HG03064 (cell line): ENCODE data around the gene TGFBR3.

Experiments
- ATAC-seq: cut with Tn5 transposase; IDR thresholded peaks from one replicate; pipeline ENCODE4 v1.9.1; 2021; ENCODE audit warnings: low read depth; ENCODE audit not compliant: unreplicated experiment

The TGFBR3 gene

DNA sequence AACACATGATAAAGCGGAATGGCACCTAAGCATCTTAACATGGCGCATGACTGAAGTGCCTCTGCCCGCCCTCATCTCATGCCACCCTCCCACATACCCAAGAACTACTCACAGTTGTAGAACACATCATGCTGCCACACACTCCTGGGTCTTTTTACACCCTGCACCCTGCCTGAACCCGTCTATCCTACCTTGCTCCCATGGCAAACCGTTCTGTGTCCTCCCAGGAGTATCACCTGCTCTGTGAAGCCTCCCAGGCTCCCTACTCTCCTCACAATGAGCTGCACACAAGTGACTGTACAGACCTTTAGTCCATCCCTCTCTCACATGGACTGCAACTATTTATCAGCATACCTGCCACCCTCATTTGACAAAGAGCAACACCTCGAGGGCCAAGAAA is 144.0 kb downstream of the TGFBR3 start:
- no peak for ATAC-seq

DNA sequence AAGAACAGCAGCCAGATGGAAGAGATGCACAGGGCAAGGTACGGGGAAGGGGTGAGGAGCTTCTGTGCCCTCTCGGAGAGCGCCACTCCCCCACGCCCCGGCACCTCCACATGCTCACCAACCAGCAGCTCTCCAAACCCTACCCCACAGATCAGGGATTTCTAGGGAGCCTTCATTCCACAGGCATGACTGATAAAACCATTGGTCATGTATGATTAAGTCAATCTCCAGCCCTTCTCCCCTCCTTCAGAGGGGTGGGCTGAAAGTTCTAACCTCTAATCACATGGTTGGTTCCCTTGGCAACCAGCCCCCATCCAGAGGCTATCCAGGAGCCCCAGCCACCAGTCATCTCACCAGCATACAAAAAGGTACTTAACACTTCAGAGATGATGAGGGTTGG is 144.7 kb downstream of the TGFBR3 start:
- no peak for ATAC-seq

GRCh38 chr1:91737650-91738049 is 148.3 kb downstream of the TGFBR3 start:
- no peak for ATAC-seq

DNA sequence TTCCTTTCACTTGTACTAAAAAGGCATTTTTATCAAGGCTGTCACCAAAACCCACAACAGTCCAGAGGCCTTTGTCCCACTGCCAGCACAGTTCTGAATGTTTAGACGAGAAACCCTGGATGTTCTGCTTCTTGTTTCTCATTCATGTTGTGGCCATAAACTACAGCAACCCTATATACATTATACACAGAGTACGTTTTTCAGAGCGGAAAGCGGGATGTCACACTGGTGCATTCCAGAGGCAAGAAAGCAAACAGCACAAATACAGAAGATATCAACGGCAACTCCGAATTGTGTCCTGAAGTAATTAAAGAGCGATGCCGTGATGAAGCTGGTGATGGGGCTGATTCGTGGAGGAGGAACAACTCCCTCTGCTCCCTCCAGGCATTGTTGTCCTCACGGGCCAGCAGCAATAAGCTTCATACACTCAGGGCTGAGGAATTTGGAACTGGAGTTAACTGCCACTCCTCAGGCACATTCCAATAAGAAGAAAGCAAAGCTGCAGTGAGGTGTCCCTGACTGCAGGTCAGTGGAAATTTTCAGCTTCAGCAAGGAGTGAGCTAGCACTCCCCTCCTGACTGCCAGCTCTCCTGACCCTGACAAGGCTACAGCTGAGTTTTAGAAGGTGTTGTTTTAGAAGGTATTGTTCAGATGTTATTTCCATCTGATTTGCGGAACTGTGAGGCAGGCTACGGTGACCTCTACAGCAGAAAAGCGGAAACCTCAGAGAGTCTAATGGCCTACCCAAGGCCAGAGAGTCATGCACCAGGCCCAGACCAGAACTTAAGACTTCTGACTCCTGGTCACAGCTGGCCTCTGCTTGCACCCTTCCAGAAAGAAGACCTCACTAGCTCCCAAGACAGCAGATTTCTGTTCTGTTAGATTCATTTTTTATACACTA is 149.0 kb downstream of the TGFBR3 start:
- no peak for ATAC-seq

- no peak for ATAC-seq
These were observed 149.7 kb downstream of the TGFBR3 start for GRCh38 chr1:91736146-91736714.

DNA sequence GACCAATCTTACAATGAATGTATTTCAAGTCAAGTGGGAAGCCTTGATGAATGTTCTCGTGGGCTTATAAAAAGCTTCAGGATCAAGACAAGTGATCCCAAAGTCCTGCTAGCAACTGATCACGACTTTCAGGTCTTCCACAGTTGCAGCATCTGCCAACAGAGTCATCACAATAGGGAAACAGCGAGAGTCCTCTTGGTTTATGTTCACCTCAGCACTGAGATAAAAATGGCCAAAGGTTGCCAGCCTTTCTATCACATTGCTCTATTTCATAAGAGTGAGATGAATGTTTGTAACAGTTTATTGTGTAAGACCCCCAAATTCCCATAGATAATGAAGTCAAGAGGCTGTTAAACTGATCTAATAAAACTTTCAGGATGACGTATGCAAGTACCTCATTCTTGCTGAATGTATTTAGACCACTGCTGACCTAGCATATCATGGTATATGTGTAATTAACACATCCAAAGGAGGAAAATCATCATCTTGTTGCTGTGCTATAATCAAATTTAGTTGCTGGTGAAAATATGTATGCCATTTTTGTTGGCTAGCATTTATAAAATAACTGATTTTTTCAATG is 150.6 kb downstream of the TGFBR3 start:
- no peak for ATAC-seq

- ATAC-seq = no peak
These were observed 151.2 kb downstream of the TGFBR3 start for GRCh38 chr1:91734761-91735160.

- no peak for ATAC-seq
These were observed 152.7 kb downstream of the TGFBR3 start for GRCh38 chr1:91733108-91733710.

DNA sequence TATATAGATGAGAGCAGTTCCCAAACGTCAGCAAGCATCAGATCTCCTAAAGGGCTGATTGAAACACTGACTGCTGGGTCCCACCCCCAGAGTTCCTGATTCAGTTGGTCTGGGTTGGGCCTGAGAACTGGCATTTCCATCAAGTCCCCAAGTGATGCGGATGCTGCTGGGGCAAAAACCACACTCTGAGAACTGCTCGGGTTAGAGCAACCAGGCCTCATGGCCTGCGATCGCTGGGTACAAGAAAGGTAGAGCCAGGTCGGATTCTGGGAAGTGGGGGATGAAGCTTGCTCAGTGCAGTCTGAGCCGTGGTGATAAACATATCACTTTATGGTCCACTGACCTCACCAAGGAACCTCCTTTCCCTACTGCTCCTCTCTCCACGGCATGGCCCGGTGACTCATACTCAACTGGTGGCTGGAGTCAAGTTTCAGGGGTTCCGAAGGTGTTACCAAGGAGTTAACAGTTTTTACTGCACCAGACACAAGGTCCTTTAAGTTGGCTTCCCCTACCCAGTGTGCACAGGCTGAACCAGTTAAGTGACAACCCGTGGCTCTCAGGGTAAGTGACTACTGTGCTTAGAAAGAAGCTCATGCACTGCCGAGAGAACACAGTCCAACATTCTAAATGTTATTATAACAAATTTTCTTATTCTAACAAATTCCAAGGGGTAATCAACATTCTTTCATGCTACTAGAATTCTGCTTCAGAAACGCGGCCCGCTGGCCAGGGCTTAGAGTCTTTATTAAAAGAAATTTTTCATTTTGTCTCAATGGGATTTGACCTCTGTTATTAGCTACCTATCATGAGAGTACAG is 153.5 kb downstream of the TGFBR3 start:
- no peak for ATAC-seq

GRCh38 chr1:91731815-91732214 is 154.1 kb downstream of the TGFBR3 start:
- no peak for ATAC-seq

DNA sequence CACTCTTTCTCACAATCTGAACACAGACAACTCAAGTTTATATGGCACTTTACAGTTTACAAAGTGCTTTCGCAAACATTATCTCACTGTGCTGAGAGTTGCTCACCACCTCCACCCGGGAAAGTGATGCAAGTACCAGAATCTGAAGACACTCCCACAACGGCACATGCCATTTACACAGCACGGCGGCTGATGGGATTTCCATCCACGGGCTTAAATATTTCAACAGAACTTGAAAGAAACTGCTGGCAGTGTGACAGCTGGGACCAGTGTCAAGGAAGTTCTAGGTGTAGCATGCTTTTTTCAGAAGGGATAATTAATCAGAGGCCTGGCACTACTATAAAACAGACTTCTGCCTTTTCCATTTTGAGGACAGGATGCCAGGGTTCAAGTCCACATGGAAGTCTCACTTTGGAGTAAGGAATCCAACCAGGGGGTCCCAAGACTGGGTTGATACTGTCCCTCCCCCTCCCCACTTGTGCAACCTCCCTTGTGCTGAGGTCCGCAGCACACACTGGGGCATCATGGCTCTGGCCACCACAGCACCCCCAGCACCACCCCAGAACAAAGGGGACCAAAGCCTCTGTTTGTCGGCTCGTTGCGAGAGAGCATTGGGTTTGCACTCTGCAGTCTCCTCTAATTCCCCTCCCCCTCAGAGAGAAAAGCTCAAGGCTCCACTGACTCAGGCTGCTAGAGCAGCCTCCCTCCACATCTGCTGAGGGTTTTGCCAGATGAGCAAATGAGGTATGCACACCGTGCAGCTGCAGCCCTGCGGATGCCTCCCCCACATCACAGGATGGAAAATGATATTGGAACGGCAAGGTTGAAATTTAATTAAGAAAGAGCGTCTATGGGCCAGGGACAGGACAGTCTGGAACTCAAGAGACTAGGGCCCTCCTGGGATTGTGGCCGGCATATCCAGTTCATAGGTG is 154.9 kb downstream of the TGFBR3 start:
- ATAC-seq = no peak

- ATAC-seq = no peak
These were observed 156.2 kb downstream of the TGFBR3 start for GRCh38 chr1:91729621-91730358.

- no peak for ATAC-seq
These were observed 158.2 kb downstream of the TGFBR3 start for GRCh38 chr1:91727763-91728162.

DNA sequence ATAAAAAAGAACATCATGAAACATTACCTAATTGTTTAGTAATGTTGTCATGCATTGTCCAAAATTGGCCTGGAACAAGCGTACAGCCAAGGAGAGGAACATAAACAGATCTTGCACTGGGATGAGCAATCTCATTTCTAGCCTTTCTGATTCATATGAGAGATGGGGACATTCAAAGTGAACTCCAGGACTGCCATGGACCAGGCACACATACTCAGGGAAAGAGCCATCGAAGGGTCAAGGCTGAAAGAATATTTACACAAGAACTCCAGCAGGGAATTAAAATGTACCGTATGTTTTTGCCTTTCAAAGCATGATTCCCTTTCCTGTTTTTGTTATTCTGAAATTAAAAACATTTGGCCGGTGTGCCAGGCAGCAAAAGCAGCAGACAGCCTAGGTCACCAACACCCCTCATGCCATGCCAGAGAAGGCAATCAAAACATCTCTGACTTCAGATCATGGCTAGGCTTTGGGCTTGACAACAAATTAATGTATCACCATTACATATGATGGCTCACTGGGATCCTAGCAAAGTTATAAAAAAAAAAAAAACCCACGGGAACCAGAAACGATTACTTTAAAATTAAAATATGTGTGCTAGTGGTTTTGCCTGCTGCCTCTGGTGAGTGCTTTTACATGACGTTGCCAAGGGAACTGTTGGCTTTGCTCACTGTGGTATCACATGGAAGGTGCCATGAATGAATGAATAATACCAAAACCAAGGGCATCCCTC is 159.8 kb downstream of the TGFBR3 start:
- no peak for ATAC-seq

GRCh38 chr1:91725618-91725988 is 160.3 kb downstream of the TGFBR3 start:
- no peak for ATAC-seq

DNA sequence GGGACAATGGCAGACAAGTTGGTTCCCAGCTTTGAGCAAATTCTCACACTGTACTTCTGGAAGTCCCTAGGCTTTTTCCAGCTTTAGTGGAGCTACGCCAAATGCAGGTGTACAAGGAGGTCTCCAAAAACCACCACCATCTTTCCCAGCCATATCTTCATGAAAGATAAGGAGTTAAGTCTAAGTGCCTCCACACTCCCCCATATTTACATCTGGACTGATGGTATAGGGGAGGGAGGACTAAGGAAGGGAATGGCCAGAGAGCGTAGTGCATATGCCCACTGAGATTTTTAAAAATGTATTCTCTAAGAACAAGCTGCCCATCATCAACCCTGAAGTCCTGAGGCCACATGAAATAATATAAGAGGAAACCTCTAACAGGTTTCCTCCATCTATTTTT is 161.3 kb downstream of the TGFBR3 start:
- ATAC-seq = no peak

GRCh38 chr1:91724231-91724630 is 161.7 kb downstream of the TGFBR3 start:
- no peak for ATAC-seq

- no peak for ATAC-seq
These were observed 165.9 kb downstream of the TGFBR3 start for GRCh38 chr1:91720044-91720443.
